GM19099 (cell line): ENCODE results near the gene GIT1.
A peak's percentile ranks its signal among the peaks of the same experiment; 100 is the strongest.

Source experiments
- POLR2A ChIP-seq: IDR thresholded peaks from 3 replicates; pipeline ENCODE4 v1.6.1; 2011; ENCODE audit warnings: low read depth; ENCODE audit not compliant: insufficient read length; ENCODE audit errors: extremely low read depth

Gene GIT1

DNA sequence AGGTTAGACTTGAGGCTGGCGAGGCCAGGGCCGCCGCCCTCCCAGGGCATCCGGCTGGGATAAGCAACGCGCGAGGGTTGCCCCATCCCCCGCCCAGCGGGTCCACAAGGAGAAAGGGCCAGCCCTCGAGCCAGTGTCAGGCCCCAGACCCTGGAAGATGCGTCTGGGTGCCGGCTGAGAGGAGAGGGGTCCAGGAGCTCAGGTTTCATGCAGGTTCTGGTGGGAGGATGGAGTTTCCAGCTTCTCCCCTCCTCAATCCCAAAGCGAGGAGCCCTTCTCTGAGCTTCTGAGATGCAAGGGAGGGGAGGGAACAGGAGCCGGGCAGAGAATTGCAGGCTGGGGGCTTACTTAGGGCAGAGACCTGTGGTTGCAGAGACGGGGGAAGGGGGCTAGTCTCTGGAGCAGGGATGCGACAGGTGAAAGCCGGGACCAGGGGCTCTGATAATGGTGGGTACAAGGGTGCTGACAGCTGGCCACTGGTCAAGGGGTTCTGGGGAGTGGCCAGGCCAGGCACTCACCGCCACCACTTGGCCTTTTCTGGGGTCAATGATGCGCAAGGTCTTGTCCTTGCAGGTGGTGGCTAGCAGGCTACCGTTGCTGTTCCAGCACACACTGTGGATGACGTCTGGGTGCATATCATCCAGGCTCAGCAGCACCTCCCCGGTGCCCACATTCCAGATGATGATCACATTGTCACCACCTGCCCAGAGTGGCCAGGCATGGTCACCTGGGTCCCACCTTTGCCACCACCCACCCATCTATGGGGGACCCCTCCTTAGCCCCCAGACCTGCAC is 29.0 kb upstream of the GIT1 start:
- TF ChIP-seq POLR2A, result no peak

DNA sequence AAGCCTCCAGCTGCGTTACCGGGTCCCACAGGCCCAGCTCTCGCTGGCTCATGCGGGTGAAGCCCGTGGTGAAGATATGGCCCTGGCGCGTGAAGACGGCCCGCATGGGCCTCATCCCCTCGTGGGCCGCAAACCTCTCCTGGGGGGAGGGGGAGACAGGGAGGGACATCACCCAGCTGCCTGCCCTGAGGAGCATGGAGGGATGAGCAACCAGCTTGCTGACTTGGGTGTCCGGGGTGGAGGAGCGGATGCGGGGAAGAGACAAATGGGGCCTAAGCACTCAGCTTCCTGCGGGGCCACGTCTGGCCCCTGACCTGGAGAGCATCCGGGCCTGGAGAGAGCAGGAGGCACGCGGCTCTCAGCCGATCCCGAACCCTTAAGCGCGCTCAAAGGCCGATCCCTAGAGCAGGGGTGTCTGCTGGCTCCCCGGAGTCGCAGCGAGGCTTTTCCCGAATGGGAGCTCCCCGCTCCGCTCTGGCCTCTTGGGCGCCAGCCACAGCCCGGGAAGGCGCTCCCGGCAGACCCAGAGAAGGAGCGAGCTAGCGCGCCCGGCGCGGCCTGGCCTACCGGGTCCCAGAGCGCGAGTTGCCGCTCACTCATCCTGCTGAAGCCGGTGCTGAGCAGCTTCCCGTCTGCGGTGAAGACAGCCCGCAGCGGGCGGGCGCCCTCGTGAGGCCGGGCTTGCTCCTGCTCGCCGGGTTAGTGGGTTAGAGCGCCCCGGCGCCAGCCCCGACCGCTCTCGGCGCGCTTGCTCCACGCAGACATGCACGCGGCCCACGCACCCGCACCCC is 28.2 kb upstream of the GIT1 start:
- peak; percentile 31 for TF ChIP-seq POLR2A

DNA sequence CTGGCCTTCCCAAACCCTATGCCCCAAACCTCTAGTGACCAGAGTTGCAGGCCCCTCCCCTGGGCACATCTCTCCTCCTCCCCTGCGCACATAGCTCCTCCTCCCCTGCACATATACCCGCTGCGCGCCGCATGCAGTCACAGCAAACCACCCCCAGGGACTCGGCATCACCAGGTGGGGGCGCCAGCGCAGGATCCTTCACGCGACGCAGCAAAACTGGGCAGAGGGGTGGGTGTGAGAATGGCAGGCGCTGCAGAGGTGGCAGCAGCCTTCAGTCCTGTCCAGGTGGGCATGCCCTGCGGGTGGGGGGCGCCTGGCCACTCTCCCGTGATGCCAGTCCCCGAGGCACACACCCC is 27.7 kb upstream of the GIT1 start:
- TF ChIP-seq POLR2A, result peak; percentile 37

DNA sequence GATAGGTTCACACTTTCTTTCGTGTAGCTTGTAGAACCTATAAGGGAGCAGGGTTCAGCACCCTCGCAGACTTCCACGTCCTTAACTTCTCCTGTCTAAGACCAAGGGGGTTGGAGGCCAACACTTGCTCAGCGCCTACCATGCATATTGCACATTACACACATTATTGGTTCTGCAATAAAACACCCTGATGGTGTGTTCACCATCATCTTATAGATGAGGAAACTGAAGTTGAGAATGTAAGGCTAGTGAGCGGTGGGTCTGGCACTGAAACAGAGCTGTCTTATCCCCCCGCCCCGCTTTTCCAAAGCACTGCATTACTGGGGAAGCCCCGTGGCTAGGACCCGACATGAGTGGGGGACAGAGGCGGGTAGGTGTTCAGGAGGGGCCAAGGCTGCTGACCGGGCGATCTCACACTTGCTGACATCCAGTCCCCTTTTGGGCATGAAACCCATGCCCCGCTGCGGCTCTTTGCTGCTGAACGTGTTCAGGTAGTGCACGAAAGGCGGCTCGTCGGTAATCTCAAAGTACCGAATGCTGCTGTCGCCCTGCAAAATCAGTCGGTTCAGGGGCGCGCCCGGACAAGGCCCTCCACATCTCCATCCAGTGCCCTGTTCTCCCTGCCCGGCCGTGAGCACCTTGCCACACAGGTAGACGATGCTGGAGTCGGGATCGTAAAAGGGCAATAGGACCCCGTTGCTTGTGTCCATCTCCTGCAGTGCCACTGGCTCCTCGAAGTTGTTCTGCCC is 27.0 kb upstream of the GIT1 start:
- no peak for TF ChIP-seq POLR2A

DNA sequence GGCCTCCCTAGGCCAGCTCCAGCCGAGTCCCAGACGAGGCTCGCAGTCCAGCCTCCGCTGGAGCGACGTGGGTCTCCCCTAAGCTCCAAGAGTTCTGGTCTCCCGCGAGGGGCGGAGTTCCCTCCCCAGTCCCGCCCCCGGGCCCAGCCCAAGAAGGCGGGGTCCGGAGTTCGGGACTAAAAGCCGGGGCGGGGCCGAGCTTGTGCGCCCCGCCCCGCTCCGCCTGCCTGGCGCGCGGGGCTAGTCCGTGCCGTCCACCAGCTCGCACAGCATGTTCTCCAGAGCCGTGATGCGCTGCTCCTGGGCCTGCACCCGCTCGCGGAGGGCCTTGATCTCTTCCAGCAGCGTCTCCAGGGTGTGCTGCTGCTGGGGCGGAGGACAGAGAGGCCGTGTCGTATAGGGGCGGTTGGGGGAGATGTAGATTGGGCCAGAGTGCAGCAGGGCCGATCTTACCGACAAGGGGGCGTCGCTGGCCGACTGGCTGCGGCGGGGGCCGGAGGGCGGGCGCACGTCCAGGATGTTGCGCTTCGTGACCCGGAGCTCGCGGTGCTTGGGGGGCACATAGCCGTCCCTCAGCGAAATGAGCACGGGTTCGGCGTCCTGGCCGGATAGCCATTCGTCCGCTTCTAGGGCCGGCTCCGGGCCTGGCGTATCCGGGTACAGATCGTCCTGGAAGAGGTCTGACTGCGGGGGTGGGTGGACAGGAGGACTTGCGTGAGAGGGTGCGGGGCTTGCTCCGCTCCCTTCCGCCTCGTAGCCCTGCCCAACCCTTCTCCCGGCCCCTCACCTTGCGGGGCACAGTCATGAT is 26.2 kb upstream of the GIT1 start:
- TF ChIP-seq POLR2A, result no peak

DNA sequence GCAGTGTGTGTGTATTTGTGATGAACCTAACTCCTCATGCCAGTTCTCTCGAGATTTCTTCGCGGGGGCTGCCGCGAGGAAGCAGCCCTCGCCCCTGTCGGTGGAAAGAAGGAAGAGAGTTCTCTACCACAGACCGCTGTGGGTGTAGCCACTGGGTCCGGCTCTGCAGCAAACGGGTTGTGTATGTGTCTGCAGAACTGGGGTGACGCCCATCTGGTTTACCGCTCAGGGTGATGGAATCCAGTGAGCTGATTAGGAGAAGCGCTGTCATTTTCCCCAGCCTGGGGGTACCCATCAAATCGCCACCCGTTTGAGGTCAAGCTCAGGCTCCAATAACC is 25.6 kb upstream of the GIT1 start:
- no peak for TF ChIP-seq POLR2A

DNA sequence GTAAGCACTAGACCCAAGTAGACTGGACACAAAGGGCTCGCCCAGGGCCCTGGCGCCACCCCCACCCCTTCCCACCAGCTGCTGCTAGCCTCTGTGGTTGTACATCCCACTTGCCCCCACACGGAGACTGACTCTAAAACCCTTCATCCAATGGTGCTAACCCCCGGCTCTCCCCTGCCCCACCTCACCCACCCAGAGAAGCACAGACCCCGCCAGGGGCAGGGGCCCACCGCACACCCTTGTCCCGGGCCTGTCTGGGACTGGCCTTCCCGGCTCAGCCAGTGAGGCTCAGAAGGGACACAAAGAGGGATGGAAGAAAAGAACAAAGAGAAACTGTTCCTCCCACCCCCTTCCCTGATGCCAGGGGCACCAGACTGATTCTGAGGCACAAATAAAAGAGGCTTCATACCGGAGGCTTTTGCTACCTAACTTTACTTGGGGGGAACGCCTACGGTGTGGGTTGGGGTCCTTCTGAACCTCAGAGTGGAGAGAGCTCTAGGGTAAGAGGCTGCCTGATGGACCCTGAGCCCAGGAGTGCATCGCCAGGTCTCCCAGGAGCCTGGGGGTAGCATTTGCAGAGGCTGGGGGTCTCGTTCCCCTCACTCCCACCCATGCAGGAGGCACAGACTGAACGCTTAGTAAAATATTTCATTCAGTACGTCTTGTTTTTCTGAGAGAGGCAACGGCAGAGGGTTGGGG is 25.1 kb upstream of the GIT1 start:
- no peak for TF ChIP-seq POLR2A

DNA sequence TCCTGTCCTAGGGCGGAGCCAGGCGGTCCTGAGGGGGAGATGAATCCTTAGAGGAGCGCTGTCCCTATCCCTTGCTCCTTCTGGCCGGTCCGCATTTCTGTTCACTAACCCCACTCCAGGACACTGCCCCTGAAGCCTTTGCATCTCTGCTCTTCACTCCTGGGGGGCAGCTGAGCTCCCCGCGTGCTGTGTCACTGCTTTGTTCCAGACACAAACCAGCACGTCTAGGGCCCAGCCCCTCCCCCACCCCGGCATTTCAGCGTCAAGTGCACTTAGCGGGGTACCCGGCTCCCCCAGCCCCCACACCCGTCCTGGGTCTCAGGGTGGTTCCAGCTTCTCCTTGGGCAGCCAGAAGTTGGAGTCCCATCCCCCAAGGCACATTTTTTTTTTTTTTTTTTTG is 24.4 kb upstream of the GIT1 start:
- TF ChIP-seq POLR2A, result no peak

DNA sequence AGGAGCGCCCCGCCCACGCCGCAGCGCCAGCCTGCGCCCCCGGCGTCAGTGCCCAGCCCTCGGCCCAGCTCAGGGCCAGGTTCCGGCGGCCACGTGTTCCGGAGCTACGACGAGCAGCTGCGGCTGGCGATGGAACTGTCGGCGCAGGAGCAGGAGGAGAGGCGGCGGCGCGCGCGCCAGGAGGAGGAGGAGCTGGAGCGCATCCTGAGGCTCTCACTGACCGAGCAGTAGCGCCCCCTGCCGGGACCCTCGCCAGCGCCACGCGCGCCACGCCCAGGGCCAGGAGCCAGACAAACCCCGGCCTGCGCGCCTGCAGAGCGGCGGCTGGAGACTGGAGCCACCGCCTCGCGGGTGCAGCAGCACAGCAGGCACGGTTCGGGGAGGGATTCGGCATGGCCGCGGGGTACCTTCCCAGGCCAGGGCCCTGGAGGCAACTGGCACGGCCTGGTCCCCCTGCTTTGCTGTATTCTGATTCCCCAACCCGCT is 23.9 kb upstream of the GIT1 start:
- no peak for TF ChIP-seq POLR2A

DNA sequence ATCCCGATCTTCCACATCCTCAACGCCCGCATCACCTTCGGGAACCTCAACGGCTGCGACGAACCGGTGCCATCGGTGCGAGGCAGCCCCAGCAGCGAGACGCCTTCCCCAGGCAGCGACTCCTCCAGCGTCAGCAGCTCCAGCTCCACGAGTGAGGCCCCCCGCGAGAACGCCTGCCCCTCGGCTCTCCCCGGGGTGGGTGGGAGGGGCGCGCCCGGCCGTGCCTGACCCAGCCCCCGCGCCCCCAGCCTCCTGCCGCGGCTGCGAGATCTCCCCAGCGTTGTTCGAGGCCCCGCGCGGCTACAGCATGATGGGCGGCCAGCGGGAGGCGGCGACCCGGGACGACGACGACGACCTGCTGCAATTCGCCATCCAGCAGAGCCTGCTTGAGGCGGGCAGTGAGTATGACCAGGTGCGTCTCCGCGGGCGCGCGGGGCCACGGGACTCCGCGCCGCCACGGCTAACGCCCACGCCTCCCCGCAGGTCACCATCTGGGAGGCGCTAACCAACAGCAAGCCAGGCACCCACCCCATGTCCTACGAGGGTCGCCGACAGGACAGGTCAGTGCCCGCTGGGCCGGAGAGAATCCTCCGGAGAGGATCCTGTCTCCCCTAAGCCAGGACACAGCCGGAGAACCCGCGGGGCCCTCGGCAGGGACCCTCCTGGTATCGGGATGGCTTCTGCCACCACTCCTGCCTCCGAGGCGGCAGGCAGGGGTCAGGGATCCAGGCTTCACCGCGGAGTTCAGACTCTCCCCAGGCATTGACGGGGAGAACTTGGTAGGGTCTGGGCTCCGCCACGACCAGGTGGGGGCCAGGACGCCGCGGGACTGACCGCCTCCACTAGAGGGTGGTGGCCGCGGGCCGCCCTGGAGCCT is 23.2 kb upstream of the GIT1 start:
- no peak for TF ChIP-seq POLR2A

DNA sequence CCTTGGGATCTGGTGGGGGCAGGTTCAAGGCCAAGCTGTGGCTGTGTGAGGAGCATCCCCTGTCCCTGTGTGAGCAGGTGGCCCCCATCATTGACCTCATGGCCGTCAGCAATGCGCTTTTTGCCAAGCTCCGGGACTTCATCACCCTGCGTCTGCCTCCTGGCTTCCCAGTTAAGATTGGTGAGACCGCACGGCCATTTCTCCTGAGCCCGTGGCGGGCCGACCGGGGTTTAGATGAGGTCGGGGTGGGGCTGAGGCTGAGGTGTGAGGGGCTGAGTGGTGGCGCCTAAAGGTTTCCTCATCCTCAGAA is 22.6 kb upstream of the GIT1 start:
- no peak for TF ChIP-seq POLR2A

DNA sequence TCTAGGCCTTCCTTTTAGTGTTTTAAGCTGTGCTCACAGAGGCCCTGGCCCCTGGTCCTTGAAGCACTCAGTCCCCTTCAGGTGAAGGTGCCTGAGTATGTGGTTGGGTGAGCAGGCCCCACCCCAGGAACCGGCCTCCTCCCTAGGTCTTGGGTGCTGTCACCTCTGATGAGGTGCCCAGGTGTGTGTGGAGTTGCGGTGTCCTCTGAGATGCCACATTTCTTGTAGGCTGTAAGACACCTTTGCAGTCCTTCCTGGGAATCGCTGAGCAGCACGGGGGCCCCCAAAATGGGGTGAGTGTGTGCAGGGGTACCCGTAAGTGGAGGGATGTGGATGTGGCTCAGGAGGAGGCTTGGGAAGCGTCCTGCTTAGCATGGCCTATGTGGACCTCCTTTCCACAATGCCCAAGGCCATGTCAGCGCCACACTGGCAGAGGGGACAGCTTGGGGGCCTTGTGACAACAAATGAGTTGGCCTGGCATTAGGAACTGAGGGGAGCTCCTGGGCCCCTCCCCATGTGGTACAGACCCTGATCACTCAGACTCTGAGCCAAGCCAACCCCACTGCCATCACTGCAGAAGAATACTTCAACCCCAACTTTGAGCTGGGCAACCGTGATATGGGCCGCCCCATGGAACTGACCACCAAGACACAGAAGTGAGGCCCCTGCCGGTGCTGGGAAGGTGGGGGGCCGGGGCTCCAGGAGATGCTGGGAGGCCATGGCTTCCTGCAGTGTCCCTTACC is 22.1 kb upstream of the GIT1 start:
- no peak for TF ChIP-seq POLR2A

DNA sequence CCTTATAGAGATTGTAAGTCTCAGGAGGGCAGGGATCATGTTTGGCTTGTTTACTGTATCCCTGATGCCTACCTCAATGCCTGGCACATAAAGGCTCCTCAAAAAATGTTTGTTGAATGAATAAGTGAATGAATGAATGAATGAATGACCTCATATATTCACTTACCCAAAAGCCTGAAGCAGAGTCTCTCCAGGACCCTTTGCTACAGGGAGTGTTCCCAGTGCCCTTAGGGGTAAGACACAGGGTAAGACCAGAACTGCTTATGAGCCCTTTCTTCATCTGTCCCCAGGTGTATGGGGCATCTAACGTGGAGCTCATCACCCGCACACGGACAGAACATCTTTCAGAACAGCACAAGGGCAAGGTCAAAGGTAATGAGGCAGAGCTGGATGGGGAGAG is 20.9 kb upstream of the GIT1 start:
- no peak for TF ChIP-seq POLR2A

DNA sequence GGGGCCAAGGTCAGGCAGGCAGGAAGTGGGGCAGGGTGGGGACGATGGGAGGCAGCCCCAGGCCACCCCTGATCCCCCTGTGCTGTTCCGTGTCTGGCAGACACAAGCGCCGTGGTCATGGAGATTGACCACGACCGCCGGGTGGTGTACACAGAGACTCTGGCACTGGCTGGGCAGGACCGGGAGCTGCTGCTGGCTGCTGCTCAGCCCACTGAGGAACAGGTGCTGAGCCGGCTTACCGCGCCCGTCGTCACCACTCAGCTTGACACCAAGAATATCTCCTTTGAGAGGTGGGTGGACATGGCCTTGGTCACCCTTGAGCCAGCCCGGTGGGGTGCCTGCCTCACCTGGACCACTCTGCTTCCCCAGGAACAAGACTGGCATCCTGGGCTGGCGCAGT is 19.5 kb upstream of the GIT1 start:
- no peak for TF ChIP-seq POLR2A
